HEK293 (cell line): Measurements from ENCODE around the gene PSORS1C1.

Source experiments
- CTCF ChIA-PET: fragments of 350-600 bp; formaldehyde crosslinking; extraction: SDS; loops from one replicate; lab custom pipeline; 2021; ENCODE audit warnings: antibody characterized with exemption; lab: Yijun Ruan, JAX
- POLR2A ChIA-PET: fragments of 300-600 bp; formaldehyde crosslinking; extraction: SDS; loops from one replicate; lab custom pipeline; 2020; ENCODE audit warnings: antibody characterized with exemption, inconsistent platforms; lab: Yijun Ruan, JAX
- H3K27ac ChIP-seq: fragments of 200-500 bp; sonication (Bioruptor generic); 2 replicates; pipeline ENCODE4 v1.5.1; 2014; ENCODE audit warnings: low read depth, low read length, control low read depth, inconsistent platforms; ENCODE audit errors: extremely low read depth
- H3K36me3 ChIP-seq, 2 experiments: fragments of 200-500 bp in 1 of 2; sonication (Bioruptor generic) in 1 of 2; 1 replicate in 1 of 2; 2 replicates in 1 of 2; pipeline ENCODE4 v1.5.1; 2014 to 2017; ENCODE audit warnings: inconsistent platforms in 2 of 2, low read length in 2 of 2; ENCODE audit not compliant: control insufficient read depth in 2 of 2, insufficient read depth in 1 of 2
- H3K4me1 ChIP-seq: fragments of 200-500 bp; sonication (Bioruptor generic); 2 replicates; pipeline ENCODE4 v1.5.1; 2014; ENCODE audit warnings: mild to moderate bottlenecking, low read length, inconsistent platforms; ENCODE audit not compliant: control insufficient read depth, insufficient read depth
- H3K4me3 ChIP-seq: 2 replicates; pipeline ENCODE4 v1.5.1; 2011; ENCODE audit warnings: low read depth, mild to moderate bottlenecking, control low read depth, low read length, moderate library complexity
- H3K9me3 ChIP-seq: fragments of 200-500 bp; sonication (Bioruptor generic); 2 replicates; pipeline ENCODE4 v1.5.1; 2014; ENCODE audit warnings: low read depth, low read length, inconsistent platforms; ENCODE audit not compliant: control insufficient read depth, insufficient read depth
- KLF16 ChIP-seq: fragments of 450-650 bp; formaldehyde crosslinking; IDR thresholded peaks from 2 replicates; pipeline ENCODE4 v1.5.1; 2017; ENCODE audit warnings: missing biosample characterization, missing genetic modification characterization
- KLF17 ChIP-seq: fragments of 450-650 bp; formaldehyde crosslinking; IDR thresholded peaks from 2 replicates; pipeline ENCODE4 v1.5.1; 2016; ENCODE audit warnings: missing biosample characterization, missing genetic modification characterization
- KLF7 ChIP-seq: fragments of 450-650 bp; formaldehyde crosslinking; IDR thresholded peaks from 2 replicates; pipeline ENCODE4 v1.5.1; 2016; ENCODE audit warnings: missing biosample characterization, missing genetic modification characterization, borderline replicate concordance
- MYNN ChIP-seq: fragments of 450-650 bp; formaldehyde crosslinking; IDR thresholded peaks from 2 replicates; pipeline ENCODE4 v1.5.1; 2016; ENCODE audit warnings: missing biosample characterization, missing genetic modification characterization, borderline replicate concordance
- MZF1 ChIP-seq: fragments of 450-650 bp; formaldehyde crosslinking; IDR thresholded peaks from 2 replicates; pipeline ENCODE4 v1.5.1; 2017; ENCODE audit warnings: missing biosample characterization, missing genetic modification characterization, borderline replicate concordance
- PRDM1 ChIP-seq: fragments of 450-650 bp; formaldehyde crosslinking; IDR thresholded peaks from 2 replicates; pipeline ENCODE4; 2016; ENCODE audit warnings: missing biosample characterization, missing genetic modification characterization
- PRDM4 ChIP-seq: fragments of 450-650 bp; formaldehyde crosslinking; IDR thresholded peaks from 2 replicates; pipeline ENCODE4 v1.5.1; 2017; ENCODE audit warnings: missing biosample characterization, missing genetic modification characterization
- SP2 ChIP-seq: fragments of 450-650 bp; formaldehyde crosslinking; IDR thresholded peaks from 2 replicates; pipeline ENCODE4 v1.5.1; 2016; ENCODE audit warnings: missing biosample characterization, missing genetic modification characterization
- ZBTB10 ChIP-seq: fragments of 450-650 bp; formaldehyde crosslinking; IDR thresholded peaks from 2 replicates; pipeline ENCODE4 v1.5.1; 2016; ENCODE audit warnings: missing biosample characterization, missing genetic modification characterization
- ZBTB48 ChIP-seq: fragments of 450-650 bp; formaldehyde crosslinking; IDR thresholded peaks from 2 replicates; pipeline ENCODE4 v1.5.1; 2016; ENCODE audit warnings: missing biosample characterization, missing genetic modification characterization
- ZBTB7A ChIP-seq: fragments of 450-650 bp; formaldehyde crosslinking; IDR thresholded peaks from 2 replicates; pipeline ENCODE4 v1.5.1; 2016; ENCODE audit warnings: low read depth, missing biosample characterization, missing genetic modification characterization
- ZNF148 ChIP-seq: fragments of 450-650 bp; formaldehyde crosslinking; IDR thresholded peaks from 2 replicates; pipeline ENCODE4 v1.5.0; 2017; ENCODE audit warnings: missing biosample characterization, missing genetic modification characterization, borderline replicate concordance
- ZNF184 ChIP-seq: fragments of 450-650 bp; IDR thresholded peaks from 2 replicates; pipeline ENCODE4 v1.5.1; 2018; ENCODE audit warnings: missing biosample characterization, mild to moderate bottlenecking, missing genetic modification characterization
- ZNF23 ChIP-seq: fragments of 450-650 bp; formaldehyde crosslinking; IDR thresholded peaks from 2 replicates; pipeline ENCODE4 v1.5.1; 2016; ENCODE audit warnings: missing biosample characterization, missing genetic modification characterization, borderline replicate concordance
- ZNF324 ChIP-seq: fragments of 450-650 bp; formaldehyde crosslinking; IDR thresholded peaks from 2 replicates; pipeline ENCODE4 v1.5.1; 2016; ENCODE audit warnings: missing biosample characterization, missing genetic modification characterization
- ZNF555 ChIP-seq: fragments of 450-650 bp; formaldehyde crosslinking; conservative IDR thresholded peaks from 2 replicates; pipeline ENCODE4 v1.5.1; 2017; ENCODE audit warnings: missing biosample characterization, mild to moderate bottlenecking, missing genetic modification characterization, inconsistent platforms
- ZNF580 ChIP-seq: fragments of 450-650 bp; formaldehyde crosslinking; IDR thresholded peaks from 2 replicates; pipeline ENCODE4 v1.5.1; 2016; ENCODE audit warnings: missing biosample characterization, missing genetic modification characterization
- ZNF585B ChIP-seq: fragments of 450-650 bp; formaldehyde crosslinking; IDR thresholded peaks from 2 replicates; pipeline ENCODE4 v1.5.1; 2016; ENCODE audit warnings: missing biosample characterization, missing genetic modification characterization
- ZNF600 ChIP-seq: fragments of 450-650 bp; formaldehyde crosslinking; IDR thresholded peaks from 2 replicates; pipeline ENCODE4 v1.5.1; 2016; ENCODE audit warnings: missing biosample characterization, missing genetic modification characterization
- ZNF629 ChIP-seq: fragments of 450-650 bp; formaldehyde crosslinking; IDR thresholded peaks from 2 replicates; pipeline ENCODE4 v1.5.1; 2017; ENCODE audit warnings: missing biosample characterization, missing genetic modification characterization
- ZNF658 ChIP-seq: fragments of 450-650 bp; formaldehyde crosslinking; IDR thresholded peaks from 2 replicates; pipeline ENCODE4; 2016; ENCODE audit warnings: missing biosample characterization, missing genetic modification characterization
- ZNF677 ChIP-seq: fragments of 450-650 bp; IDR thresholded peaks from 2 replicates; pipeline ENCODE4 v1.5.0; 2018; ENCODE audit warnings: missing biosample characterization, mild to moderate bottlenecking, missing genetic modification characterization, moderate library complexity
- ZNF747 ChIP-seq: fragments of 450-650 bp; formaldehyde crosslinking; IDR thresholded peaks from 2 replicates; pipeline ENCODE4 v1.5.1; 2016; ENCODE audit warnings: missing biosample characterization, missing genetic modification characterization
- ZNF777 ChIP-seq: fragments of 450-650 bp; formaldehyde crosslinking; IDR thresholded peaks from 2 replicates; pipeline ENCODE4 v1.5.1; 2017; ENCODE audit warnings: missing biosample characterization, missing genetic modification characterization, borderline replicate concordance
- ZNF791 ChIP-seq: fragments of 450-650 bp; formaldehyde crosslinking; IDR thresholded peaks from 2 replicates; pipeline ENCODE4 v1.5.1; 2016; ENCODE audit warnings: missing biosample characterization, missing genetic modification characterization
- ZNF830 ChIP-seq: fragments of 450-650 bp; IDR thresholded peaks from 2 replicates; pipeline ENCODE4 v1.5.0; 2018; ENCODE audit warnings: missing biosample characterization, missing genetic modification characterization, low read depth, mild to moderate bottlenecking, moderate library complexity

The PSORS1C1 gene

GRCh38 chr6:31081872-31082271, 32.7 kb upstream of the PSORS1C1 start:
- Histone ChIP-seq H3K4me1 (0 out of 2 replicates have a peak, but pooled peaks cover 6% of the 10 kb centered on the region), H3K9me3 (no peaks in the 10 kb centered on the region), H3K36me3 (no peaks in the 10 kb centered on the region), H3K4me3 (no peak overlapping the region), H3K27ac (no peak overlapping the region)
- TF ChIP-seq MYNN (tag by site-specific recombination), result no peak
- TF ChIP-seq ZNF777 (tag by site-specific recombination), result no peak
- TF ChIP-seq ZNF677 (tag by site-specific recombination), result no peak
- no peak for TF ChIP-seq ZNF184 (tag by site-specific recombination)
- TF ChIP-seq ZNF830, result no peak
- no peak for TF ChIP-seq ZNF791 (tag by site-specific recombination)
- no peak for TF ChIP-seq SP2 (tag by site-specific recombination)
- no peak for TF ChIP-seq ZNF585B (tag by site-specific recombination)
- no peak for TF ChIP-seq KLF16 (tag by site-specific recombination)
- no peak for TF ChIP-seq PRDM4 (tag by site-specific recombination)
- no peak for TF ChIP-seq MZF1 (tag by site-specific recombination)
- TF ChIP-seq ZBTB7A (tag by site-specific recombination), result no peak
- TF ChIP-seq KLF17 (tag by site-specific recombination), result no peak
- no peak for TF ChIP-seq ZNF148 (tag by site-specific recombination)
- no peak for TF ChIP-seq ZNF600
- POLR2A ChIA-PET, result no interaction called here
- CTCF ChIA-PET, result interaction anchor here (0.6 to 8.9 kb wide), 16 partner anchors 10 to 351 kb away, joined by 3 to 206 read pairs (median 4); partner anchors contain the start of gene VARS2

GRCh38 chr6:31083742-31084354, 30.8 kb upstream of the PSORS1C1 start:
- Histone ChIP-seq H3K36me3 (no peaks in the 10 kb centered on the region; a peak in 1 of 3 replicates), H3K4me3 (no peak overlapping the region), H3K4me1 (peaks cover 10% of the 10 kb centered on the region; the same call in 1 of the 2 replicates), H3K9me3 (no peaks in the 10 kb centered on the region), H3K27ac (peak overlapping the region; percentile 2; the same call in 1 of the 2 replicates)
- ChIA-PET POLR2A (interaction anchor here (0.8 to 1.0 kb wide), 2 partner anchors 30 to 200 kb away, joined by 4 to 5 read pairs; partner anchors contain the start of genes DDR1 and PSORS1C1), CTCF (interaction anchor here (0.6 to 8.9 kb wide), 32 partner anchors 9 to 630 kb away, joined by 3 to 206 read pairs (median 4); partner anchors contain the start of gene VARS2)
- TF ChIP-seq ZNF830 (no peak), KLF7 (no peak), PRDM1 (tag by site-specific recombination) (no peak), ZNF324 (0 out of 2 replicates have a peak, but pooled peaks have one; percentile 41), ZNF747 (tag by site-specific recombination) (no peak), ZNF629 (tag by site-specific recombination) (peak; percentile 78), ZNF555 (tag by site-specific recombination) (no peak), ZNF658 (no peak), ZBTB10 (tag by site-specific recombination) (peak; percentile 86), ZNF600 (peak; percentile 68; the same call in 1 of the 2 replicates), ZNF23 (tag by site-specific recombination) (no peak), ZNF580 (tag by site-specific recombination) (peak; percentile 74; the same call in 1 of the 2 replicates), ZBTB48 (tag by site-specific recombination) (peak; percentile 58; the same call in 1 of the 2 replicates)
